HS-5 (cell line): ENCODE results near the gene ADRA2B.
"Not testable (repeated sequence)": the region's sequence is repeated elsewhere in the genome, so short reads cannot be mapped to it uniquely, and the experiment has no call there.

Experiments used
- DNase-seq: peaks from one replicate; pipeline ENCODE4 v3.0.0-alpha.2; 2012; ENCODE audit warnings: low read depth

ADRA2B gene

DNA sequence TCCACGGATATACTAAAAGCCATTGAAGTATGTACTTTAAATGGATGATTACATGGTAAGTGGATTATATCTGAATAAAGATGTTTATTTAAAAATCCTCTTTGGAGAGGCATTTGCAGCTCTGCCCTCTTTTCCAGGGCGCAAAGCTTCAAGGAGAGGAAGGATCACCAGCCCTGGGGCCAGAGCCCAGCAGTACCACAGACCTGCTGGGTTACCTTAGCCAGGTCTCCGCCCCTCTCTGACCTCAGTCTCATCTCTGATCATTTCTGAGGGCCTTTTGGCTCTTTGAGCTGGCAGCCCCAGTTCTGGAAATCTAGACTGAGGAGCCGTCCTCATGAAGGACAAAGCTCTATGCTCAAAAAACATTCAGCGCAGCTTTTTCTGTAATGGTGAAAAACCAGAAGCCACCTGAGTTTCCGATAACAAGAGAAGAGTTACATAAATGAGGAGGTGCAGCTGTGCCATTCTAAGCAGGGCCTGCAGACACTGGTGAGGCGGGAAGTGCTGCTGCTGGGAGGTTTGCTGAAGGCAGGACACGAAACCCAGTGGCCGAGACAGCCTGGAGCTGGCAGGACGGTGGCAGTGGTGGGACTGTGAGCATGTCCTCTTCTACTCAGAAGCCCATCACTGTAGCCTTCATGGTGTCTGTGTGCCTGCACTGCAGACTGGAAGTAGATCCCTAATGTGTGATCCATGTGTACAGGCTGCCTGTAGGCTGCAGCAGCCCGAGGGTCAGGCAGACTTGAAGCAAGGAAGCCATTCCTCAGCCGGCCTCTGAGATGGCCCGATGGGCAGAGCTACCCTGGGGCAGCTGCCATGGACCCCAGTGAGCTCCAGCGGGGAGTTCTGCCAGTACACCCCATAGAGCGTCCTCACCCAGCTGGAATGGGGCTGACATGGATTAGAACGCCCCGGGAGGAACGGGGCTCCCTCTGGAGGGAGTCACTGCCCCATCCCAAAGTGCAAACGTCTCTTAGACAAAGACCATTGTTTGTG lies 27.7 kb downstream of the ADRA2B start:
- DNase-seq: no peak

DNA sequence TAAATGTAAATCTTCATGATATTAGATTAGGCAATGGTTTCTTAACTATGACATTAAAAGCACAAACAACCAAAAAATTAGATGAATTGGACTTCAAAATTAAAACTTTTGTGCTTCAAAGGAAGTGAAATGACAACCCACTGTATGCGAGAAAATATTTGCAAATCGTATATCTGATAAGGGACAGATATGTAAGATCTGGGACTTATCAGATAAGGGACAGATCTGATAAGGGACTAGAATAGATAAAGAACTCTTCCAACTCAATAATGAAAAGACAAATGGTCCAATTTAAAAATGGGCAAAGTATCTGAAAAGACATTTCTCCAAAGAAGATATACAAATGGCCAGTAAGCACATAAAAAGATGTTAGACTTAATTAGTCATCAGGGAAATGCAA lies 29.2 kb downstream of the ADRA2B start:
- no peak for DNase-seq

DNA sequence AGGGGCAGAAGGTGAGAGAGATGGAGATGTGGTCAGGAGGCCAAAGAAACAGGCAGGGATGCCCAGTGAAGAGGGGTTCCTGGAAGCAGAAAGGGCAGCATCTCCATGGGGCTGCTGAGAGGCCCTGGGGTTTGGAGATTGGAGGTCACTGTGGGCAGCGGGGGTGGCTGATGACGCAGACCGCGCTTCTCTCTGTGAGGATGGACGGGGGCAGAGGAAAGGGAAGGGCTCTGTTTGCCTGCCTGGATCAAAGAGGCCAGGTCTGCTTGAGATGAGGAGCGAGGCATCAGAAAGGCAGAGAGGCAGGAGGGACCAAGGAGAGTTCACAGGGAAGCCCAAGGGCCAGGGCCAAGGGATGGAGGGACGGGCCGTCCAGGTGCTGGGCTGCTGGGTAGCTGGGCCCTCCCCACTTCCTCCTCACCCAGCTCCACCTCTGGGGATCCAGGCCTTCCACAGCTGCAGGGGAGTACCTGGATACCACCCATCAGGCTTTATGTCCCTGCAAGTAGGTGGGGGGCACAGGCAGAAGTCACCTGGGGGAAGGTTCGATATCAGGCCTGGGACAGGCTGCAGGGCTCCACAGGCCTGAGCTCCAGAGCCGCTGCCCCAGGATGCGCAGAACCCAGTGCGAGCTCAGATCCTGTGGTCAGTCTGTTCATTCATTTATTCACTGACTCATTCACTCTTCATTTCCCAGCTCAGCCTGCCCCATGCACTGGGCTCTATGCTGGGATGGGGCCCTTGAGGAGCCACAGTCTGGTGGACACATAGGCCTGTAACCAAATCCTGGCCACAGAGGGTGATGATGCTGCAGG lies 30.6 kb downstream of the ADRA2B start:
- DNase-seq: no peak

DNA sequence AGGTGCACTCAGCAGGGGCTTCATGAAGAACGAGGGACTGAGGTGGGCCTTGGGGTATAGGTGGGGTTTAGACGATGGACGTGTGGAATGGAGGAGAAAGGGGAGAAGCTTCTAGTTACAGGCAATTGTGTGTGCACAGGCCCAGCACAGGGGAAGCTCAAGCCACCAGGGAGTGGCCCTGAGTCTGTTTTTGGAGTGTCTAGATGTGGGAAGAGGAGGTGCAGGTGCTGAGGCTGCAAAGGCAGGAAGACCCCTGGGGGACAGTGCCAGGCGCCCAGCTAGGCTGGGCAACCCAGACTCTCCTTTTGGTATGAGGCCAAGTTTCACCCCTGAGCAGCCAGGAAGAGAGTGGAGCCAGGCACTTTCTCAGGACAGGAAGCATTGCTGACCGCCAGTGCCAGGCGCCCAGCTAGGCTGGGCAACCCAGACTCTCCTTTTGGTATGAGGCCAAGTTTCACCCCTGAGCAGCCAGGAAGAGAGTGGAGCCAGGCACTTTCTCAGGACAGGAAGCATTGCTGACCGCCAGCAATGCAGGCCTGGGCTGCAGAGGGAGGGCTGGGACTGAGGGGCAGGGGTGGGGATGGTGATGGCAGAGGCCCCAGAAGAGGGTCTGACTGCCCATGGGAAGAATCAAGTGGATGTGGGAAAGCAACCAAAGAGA lies 31.4 kb downstream of the ADRA2B start:
- DNase-seq: not testable (repeated sequence)

DNA sequence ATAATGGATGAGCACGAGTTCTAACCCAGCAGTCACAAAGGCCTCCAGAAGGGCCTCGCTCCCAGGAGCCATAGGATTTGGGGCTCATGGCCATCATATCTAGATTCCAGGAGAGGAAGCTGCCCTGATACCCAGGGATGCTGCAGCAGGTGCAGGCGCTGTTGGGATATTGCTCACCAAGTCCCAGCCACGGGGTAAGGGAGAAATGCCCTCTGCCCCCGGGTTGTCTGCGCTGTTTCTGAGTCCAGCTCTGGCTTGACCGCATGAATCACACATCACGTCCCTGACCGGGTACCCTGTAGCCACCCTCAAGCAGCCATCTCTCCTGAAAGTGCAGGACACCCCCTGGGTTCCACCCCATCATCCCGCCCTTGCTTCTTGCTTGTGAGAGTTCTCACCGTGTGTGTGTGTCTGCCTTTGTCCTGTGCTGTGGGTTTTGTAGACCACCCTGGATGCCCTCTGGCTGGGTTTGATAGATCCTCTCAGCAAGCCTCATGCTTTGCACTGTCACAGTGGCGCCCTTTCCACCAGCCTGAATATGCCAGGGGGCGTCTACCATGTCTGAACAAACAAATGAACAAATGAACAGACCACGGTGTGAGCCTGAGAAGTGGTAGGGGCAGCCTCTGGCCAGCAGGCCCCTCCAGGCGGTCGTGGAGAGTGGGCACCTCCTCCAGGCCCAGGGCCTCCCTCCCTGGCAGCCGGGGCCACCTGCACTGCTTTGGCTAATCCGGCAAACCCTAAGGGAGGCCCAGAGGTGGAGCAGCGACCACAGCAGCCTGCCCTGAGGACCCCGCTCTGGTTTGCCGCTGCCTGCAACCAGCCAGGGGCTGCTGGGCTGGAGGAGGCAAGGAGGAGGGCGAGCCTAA lies 32.1 kb downstream of the ADRA2B start:
- no peak for DNase-seq

DNA sequence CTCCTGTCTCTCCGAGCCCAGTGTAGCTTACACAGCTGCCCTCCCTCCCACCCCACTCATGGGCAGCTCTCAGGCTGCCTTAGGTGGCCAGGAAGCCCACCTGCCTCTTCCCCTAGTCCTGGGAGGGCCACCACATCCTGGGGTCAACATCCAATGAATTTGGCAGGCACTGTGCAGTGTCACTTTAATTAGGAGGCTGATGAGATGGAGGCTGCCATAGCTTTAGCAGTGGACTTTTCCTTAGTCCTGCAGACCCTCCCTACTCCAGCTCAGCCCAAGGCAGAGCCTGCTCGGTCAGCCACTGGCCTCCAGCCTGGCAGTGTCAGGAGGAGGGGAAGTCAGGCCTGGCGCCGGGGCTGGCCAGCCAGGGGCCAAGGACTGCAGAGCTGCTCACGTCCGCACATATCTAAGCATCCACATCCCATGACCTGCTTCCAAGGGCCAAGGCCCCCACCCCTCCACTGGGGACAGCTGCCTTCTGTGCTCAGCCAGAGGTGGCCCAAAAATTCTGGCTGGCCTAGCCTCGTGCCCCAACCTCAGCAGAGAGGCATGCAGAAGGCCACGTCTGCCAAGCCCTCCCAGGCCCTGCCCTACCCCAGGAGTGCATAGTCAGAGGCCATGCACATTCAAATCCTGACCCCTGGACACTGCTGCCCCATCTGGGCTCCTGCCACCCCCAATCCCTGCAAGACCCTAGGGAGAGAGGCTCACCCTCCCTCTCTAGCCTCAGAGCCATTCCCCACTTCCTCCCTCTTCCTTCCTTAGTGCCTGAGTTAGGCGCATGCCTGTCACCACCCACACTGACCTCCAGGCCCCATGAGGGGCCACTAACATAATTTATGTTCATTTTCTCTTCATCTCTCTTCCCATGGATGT lies 33.1 kb downstream of the ADRA2B start:
- no peak for DNase-seq

DNA sequence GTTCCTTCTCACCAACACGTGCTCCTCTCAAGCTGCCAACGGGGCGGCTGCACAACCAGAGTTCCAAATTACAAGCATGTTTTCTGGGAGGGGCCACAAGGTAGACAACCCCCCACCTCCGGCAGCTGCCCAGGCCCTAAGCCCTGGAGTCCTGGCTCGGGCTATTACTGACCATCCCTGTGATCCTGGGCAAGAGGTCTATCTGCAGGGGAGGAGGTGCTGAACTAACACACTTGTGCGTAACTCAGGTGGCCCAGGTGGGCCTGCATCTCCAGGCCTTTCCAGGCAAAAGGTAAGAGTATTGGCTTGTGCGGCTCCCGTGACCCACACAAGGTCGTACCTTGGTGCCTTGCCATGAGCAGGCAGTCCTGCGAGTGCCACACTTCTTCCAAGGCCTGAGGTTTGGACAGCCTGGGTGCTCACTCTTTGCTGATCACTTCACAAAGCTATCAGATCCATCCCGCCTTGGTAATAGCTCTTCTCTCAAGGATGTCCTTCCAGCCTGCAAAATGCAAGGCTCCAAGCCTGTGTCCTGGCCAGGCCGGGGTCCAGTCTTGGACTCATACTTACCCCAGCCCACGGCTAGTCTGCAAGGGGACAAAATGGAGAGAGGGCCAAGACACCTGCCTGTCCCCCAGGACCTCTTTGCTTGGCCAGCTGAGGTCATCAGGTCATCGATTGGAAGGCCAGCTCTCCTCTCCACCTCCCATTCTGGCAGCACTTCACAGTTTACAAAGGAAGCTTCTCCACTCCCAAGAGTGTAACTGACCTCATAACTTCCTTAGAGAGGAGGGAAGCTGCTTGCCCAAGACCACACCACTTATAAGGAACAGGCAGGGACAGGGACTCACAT lies 33.9 kb downstream of the ADRA2B start:
- no peak for DNase-seq

DNA sequence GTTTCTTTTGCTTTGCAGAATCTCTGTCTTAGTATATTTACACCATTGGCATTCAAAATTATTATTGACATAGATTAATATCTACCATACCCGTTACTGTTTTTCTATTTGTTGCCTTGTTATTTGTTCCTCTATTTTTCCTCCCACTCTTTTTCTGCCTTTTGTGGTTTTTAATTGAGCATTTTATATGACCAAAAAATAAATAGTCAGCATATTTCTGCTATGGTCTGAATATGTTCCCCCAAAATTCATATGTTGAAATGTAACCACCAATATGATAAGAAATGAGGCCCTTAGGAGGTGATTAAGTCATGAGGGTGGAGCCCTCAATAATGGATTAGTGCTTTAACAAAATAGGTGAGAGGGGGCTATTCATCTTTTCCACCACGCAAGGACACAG lies 35.3 kb downstream of the ADRA2B start:
- DNase-seq: no peak

DNA sequence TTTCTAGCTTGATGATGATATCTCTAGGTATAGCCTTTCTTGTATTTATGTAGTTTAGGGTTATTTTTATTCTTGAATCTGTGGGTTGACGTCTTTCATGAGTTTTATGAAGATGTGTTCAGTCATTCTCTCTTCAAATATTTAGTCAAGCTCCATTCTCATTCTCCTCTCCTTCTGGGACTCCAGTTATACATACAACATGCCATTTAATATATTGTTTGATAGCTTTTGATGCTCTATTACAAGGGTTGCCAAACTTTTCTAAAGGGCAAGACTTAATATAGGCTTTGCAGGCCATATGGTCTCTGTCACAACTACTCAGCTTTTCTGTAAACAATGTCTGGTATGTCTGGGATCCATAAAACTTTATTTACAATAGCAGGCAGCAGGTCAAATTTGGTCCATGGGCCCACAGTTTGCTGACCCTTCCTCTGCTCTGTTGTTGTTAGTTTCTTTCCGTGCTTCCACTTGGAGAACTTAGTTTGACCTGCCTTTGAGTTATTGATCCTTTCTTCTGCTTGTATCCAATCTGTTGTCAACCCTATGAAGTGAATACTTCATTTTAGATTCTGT lies 41.1 kb downstream of the ADRA2B start:
- DNase-seq: no peak

DNA sequence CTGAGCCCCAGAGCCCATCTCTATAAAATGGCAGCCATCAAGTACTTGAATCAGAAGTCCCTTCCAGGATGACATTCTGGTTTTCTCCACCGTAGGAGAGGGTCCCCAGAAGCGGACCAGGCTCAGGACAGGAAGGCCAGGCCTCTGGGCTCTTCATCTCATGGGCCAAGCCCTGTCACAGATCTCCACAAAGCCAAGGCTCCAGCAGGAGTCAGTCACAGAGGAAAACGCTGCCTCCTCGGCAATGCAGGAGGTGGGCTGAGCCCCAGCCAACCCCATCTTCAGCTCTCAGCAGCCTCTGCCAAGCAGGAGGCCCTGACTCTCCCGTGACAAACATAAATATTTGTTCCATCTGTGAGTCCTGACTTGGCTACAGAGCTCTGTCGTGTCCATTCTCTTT lies 42.2 kb downstream of the ADRA2B start:
- no peak for DNase-seq

DNA sequence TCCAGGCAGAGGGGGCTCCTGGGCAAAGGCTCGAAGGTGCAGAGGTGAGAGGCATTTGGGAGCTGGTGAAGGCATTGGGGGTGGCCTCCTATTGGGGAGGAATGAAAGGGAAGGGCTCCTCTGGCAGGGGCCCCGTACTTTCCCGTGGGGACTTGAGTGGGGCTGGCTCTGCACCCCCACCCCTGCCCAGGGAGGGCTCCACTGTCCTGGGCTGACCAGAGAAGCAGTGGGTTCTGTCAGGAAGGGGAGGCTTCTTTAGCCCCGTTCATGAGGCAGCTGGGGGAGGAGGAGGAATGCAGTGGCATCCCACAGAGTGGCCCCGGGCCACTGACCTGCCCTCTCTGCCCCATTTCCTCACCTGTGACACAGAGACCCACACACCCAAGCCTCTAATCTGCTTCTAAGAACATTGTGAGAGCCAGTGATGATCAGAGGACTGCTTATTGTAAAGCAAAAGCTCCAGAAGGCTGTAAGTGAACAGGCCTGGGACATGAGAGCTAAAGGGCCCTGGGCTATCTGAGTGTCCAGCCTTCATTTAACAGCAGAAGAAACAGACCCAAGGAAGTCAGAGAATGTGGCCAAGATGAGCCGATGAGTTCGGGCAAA lies 43.1 kb downstream of the ADRA2B start:
- no peak for DNase-seq

DNA sequence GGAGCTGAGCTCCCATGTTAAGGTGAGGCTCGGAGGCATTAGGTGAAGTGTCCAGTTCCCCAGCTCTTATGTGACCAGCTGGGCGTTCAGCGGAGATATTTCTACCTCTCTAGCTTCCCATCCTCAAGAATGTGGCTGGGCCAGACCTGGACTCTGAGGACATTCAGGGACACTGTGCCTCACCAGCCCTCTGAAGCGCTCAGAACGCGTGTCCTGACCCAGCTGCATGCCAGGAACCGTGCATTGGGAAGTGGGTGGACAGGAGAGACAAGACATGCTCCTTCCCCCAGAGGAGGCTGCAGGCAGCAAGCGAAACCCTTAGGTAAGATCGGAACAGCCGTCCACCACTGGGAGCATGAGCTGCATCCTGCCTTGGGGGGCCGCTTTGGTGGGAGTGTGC lies 43.6 kb downstream of the ADRA2B start:
- DNase-seq: no peak

DNA sequence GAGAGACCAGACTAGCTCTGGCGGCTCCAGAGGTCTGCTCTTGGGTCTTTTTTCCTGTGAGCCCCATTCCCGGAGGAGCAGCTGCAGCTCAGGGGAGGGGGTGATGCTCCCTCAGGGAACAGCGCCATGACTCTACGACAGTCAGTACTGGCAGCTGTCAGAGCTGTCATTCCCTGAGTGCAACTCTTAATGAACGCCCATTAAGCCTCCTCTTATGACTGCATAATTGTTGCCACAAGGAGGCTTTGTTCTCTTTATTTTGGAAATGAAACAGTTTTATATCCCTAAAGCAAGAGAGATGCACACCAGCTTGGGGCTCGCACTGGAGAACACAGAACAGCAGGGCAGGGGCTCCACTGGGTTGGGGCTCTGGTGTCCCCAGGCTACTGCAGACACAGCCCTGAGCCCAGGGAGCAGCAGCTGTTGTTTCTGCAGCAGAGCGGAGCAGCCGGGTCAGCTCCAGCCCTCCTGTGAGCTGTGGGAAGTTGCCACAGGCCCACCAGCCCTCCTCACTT lies 44.3 kb downstream of the ADRA2B start:
- not testable (repeated sequence) for DNase-seq

DNA sequence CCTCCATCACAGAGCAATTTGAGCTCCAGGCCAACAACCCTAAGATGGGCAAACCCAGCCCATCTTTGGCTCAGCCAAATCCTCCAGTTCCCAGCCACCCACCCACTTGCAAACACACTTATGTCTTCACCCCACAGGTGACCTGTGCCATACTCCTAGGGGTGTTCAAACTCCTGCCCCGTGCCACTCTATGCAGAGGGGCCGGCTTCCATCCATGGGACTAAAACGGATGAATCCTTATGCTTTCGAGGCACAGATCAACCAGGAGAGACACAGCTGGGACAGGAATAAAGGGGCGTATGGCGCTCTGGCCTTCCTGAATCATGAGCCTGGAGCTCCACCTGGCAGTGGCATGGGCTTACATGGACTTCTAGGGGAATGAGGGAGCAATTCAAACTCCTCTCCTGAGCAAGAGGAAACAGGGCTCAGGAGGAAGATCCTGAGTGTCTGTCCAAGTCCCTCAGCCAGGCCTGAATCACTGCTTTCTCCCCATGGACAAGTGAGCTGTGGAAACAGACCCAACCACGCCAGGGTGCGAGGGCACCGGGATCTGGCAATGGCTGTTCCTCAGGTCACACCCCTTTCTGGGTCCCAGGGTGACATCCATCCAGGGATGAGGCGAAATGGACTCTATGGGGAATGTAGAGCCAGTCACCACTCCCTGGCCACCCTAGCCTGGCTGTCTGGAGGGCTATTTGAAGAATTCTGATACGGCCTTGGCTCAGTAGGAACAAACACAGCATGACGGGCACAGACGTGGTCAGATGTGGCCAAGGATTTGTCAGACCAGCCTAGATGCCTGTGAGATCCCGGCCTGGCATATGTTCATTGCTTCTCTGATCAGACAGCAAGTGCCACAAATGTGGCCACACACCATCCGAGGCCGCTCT lies 45.0 kb downstream of the ADRA2B start:
- not testable (repeated sequence) for DNase-seq

DNA sequence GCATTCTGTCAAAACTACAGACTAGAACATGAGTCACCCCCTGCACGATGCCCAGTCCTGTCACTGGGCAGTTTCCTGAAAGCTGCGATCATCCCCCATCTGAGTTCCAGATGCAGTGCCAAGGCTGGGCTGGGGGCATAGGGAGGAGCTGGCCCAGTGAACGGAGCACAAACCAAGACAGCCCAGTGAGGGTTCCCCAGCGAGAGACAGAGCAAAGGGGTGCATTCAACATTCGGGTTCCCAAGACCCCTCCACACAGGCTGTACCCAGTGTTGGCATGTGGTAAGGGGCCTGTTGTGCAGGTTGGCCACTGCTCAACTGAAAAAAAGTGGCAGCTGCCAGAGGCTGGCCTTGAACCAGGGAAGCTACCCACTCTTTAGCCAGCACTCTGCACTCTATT lies 46.0 kb downstream of the ADRA2B start:
- not testable (repeated sequence) for DNase-seq

DNA sequence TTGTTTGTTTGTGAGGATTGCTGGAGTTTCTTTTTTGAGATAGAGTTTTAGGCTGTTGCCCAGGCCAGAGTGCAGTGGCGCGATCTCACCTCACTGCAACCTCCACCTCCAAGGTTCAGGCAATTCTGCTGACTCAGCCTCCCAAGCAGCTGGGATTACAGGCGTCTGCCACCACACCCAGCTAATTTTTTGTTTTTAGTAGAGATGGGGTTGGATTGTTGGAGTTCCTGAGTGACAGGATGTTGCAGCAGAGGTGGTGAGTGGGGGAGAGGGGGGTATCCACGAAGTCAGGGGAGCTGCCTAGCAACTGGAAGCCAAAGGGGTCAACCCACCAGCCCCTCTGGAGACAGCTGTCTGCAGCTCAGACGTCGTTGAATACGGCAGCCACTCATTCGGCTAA lies 46.5 kb downstream of the ADRA2B start:
- not testable (repeated sequence) for DNase-seq

DNA sequence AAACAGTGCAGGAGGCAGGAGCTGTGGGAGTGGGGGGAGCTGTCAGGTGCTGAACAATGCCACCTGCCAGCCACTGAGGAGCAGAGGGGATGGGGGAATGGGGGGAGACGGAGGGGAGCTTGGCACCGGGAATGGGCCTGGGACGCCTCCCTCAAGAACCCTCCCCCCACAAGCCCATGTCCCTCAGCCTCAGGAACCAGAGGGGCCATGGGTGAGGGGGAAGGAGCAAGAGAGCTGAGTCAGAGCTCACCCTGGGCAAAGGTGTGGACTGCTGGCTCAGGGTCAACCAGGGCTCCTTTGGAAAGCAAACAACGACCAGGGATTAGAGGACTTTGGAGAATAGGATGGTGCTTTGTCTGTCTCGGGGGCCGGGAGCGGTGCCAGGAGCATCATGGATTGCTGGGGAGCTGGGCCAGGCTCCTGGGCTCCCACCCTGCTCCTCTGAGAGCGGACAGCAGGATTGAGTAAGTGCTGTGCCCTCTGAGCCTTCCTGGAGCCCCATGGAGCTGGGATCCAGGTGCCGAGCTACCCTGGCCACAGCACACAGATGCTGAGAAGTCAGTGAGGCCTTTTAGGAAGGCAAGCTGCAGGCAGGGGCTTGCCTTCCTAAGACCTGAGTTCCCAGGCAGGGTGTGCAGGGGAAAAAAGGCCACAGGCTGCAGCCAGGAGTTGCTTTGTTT lies 48.3 kb downstream of the ADRA2B start:
- DNase-seq: not testable (repeated sequence)
